GM10266 (cell line): Measurements from ENCODE around the gene NRXN2.

ENCODE experiments used
- DNase-seq: peaks from one replicate; pipeline ENCODE4 v3.0.0; 2012; ENCODE audit errors: extremely low spot score
- TF ChIP-seq, protein P1 (sequence below): IDR thresholded peaks from 2 replicates; pipeline ENCODE4 v1.5.1; 2012; ENCODE audit warnings: mild to moderate bottlenecking, low read depth; ENCODE audit not compliant: control insufficient read depth, insufficient read depth; ENCODE audit errors: missing control alignments

NRXN2 gene

GRCh38 chr11:64718084-64718779 is 4.8 kb downstream of the NRXN2 start:
- DNase-seq, result no peak
- TF ChIP-seq, protein P1, sequence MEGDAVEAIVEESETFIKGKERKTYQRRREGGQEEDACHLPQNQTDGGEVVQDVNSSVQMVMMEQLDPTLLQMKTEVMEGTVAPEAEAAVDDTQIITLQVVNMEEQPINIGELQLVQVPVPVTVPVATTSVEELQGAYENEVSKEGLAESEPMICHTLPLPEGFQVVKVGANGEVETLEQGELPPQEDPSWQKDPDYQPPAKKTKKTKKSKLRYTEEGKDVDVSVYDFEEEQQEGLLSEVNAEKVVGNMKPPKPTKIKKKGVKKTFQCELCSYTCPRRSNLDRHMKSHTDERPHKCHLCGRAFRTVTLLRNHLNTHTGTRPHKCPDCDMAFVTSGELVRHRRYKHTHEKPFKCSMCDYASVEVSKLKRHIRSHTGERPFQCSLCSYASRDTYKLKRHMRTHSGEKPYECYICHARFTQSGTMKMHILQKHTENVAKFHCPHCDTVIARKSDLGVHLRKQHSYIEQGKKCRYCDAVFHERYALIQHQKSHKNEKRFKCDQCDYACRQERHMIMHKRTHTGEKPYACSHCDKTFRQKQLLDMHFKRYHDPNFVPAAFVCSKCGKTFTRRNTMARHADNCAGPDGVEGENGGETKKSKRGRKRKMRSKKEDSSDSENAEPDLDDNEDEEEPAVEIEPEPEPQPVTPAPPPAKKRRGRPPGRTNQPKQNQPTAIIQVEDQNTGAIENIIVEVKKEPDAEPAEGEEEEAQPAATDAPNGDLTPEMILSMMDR, result no peak

DNA sequence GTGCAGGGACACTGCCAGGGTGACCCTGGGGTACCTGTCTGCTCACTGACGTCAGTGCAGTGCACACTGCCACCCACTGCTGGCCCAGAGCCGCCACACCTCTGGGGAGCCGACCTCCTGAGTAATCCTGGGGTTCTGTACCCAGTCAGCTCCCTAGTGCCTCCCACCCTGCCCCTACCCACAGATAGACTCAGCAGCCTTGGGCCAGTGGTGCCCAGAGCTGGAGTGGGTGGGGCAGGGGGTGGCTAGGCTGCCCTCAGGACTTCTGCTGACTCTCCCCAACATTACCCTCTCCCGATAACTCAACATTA is 5.8 kb downstream of the NRXN2 start:
- no peak for DNase-seq

DNA sequence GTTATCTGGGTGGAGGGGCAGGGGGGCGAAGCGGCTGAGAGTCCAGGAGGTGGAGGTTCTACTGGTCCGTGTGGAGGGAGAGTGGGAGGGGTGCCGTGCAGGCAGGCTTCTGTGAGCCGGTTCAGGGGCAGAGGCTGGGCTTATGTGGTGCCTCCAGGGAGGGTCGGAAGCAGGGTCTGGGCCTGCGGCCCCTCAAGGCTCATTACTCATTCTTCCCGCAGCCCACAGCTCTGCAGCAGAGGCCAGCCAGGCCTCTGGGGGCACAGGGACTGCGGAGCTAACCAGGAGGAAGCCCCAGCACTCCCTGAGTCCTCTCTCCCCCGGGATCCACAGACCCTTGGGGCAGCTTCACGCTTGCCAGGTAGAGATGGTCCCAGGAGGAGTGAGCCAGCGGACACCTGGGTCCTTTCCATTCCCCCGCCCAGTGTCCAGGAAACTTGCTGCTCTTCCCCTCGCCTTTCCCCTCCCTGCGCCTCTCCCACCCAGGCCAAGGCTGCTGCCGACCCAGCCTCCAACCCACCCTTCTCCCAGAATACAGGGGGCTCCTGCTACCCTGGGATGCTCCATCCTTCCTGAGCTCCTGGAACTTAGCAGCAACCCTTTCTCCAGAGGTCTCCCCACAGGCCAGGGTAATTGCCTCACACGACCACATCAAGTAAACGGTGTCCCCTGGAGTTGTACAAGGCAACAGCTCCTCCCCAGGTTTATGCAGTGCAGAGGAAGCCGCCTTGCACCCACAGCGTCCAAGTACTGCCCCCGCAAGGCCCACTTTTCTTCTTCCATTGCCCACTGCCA is 6.3 kb downstream of the NRXN2 start:
- no peak for DNase-seq
- TF ChIP-seq, protein P1, result no peak

More for the DNA sequence above, 5.8 kb downstream of the NRXN2 start:
- TF ChIP-seq, protein P1, result no peak

DNA sequence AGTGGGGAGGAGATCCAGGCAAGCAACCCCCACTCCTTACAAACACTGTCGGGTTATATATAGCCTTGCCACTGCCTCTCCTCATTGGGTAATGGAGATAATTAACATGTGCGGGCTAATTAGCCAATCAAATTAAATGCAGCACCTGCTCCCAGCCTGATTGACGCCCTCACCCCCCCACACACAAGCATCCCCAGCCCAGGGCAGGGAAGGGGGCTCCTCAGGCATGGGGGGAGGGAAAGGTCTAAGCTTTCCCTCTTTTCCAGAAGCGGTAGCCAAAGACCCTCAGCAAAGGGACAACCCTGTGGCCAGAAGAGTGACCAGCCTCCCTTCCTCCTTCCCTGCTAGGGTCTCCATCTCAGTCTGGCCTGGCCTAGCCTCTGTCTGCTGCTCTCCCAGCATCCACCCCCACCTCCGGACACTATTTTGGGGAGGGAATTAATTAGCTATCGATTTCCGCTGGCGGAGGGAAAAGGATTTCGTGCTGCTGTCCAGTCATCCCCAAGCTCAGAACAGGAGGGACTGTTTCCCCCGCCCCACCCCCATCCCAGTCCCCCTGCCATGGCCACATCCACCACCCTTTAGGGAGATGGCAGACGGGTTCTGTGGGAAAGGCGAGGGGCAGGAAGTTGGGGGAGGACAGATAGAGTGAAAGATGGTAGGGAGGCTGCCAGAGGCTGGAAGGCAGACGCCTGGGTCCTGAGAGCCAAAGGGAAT is 7.1 kb downstream of the NRXN2 start:
- no peak for DNase-seq
- TF ChIP-seq, protein P1, result no peak

- DNase-seq, result no peak
- TF ChIP-seq, protein P1, result no peak
Measured at GRCh38 chr11:64715110-64715509, 7.9 kb downstream of the NRXN2 start.

- no peak for DNase-seq
- TF ChIP-seq, protein P1, result no peak
Measured at GRCh38 chr11:64714666-64715065, 8.3 kb downstream of the NRXN2 start.

- DNase-seq, result no peak
- TF ChIP-seq, protein P1, result no peak
Measured at GRCh38 chr11:64713781-64714363, 9.1 kb downstream of the NRXN2 start.
